Fibroblast of the conjunctiva (primary cell): ENCODE data around the gene SOCS7.
"Not testable (repeated sequence)": the region's sequence is repeated elsewhere in the genome, so short reads cannot be mapped to it uniquely, and the experiment has no call there.

ENCODE experiments used
- DNase-seq: peaks from one replicate; pipeline ENCODE4 v3.0.0-alpha.2; 2010; ENCODE audit warnings: low read depth

The SOCS7 gene

DNA sequence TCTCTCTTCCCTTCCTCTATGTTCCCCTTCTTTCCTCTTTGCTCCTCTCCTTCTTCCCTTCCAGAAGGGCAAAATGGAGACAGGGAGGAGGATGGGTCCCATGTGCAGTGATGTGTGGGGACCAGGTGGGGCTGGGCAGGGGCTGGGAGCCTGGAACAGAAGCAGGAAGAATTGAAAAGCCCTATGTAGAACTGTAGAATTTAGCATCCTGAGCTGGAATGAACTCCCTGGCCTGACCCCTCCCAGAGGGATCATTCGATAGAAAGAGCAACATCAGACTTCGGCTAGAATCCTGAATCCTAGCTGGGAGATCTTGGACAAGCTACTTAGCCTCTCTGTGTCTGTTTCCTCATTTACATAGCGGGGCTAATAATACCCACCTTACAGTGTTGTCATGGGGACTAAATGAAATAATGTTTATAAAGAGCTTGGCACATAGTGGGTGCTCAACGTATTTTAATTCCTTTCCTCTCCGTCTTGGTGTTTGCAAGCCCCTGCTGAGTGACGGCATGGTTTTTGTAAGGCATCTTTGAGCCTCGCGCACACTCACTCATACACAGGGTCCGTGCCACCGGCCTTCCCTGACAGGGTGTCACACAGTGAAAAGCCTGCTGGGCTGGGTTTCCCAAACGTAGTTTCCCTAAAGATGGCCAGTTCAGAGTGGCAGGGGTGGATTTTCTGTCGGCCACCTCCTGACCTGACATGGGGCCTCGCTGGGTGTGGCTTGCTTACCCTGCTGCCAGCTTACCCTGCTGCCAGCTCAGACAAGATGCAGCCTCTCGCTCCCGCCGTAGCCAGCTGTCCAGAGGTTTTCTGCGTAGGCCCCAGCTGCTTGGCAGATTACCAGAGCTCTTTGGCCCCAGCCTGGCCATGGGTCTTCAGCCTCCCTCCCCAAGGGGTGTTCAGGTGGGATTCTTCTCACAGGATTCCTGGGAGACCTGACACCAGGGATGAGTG is 70.5 kb downstream of the SOCS7 start:
- DNase-seq = no peak

DNA sequence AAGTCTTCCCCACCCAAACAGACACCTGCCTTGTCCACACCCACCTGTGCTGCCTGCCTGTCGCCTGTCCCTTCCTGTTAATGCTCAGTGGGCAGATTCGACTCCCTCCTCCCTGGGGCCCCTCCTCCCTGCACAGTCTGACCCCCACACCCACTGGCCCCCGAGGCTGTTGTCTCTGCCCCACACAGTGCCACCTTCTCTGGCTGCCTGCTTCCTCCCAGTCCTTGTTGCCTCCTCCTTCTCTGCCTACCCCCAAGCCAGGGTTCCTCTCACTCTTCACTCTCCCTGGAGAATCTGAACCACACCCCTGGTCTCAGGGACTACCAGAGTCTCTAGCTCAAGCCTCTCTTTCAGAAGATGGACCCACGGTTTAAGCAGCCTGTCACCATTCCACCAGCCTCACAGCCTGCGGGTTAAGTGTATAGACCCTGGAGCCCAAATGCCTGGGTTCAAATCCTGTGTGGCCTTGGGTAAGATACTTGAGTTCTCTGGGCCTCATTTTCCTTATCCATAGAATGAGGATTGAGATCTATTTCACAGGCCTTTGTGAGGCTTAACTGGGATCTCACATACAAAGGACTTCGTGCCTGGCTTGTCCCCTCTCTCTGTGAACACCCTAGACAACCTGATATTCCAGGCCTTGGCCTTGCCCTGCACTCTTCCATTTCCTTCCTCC is 72.8 kb downstream of the SOCS7 start:
- no peak for DNase-seq

DNA sequence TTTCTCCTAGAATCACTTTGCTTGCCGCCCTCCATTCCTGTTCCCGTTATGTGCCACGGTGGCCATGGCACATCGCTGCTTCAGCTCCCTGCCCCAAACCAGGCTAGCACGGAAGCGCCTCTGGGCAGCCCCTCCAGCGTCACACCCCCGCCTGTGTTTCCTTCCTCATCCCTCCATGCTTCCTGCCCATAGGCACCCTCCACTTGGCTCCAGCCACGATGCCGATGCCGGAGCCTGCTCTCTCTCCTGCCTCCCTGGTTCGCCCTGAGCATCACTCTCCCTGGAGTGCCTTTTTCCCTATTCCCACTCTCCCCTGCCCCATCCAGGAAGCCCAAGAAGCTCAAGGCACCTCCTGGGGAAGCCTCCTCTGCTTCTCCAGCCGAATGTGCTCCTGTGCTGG is 73.4 kb downstream of the SOCS7 start:
- DNase-seq = no peak

DNA sequence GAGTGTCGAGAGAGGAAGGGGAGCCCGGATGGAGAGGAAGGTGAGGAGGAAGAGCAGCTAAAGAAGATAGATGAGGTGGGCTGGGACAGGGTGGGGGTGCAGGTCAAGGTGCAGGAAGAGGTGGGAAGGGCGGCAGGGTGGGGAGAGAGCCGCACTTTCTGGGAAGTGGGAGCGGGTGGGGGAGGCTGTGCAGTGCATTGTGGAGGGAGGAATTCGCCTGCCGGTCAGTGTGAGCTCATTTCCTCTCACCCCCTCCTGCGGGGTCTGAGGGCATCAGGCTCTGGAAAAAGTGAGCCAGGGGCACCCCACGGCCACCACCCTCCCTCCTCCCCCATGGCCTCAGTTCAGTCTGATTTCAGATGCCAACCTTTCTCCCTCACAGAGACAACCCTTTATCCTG is 74.1 kb downstream of the SOCS7 start:
- no peak for DNase-seq

DNA sequence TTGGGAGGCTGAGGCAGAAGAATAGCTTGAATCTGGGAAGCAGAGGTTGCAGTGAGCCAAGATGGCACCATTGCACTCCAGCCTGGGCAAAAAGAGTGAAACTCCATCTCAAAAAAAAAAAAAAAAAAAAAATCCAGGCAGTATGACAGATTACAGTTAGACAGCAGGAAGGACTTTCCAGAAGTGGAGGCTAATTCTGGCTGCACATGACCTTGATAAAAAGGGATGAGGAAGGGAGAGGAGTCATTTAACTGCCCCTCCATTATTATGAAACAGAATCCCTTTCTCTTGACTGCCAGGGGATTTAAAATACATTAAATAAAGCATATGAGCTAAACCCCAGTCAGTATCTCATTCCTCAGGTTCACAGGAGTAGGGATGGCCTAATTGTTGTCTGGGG is 74.8 kb downstream of the SOCS7 start:
- no peak for DNase-seq

DNA sequence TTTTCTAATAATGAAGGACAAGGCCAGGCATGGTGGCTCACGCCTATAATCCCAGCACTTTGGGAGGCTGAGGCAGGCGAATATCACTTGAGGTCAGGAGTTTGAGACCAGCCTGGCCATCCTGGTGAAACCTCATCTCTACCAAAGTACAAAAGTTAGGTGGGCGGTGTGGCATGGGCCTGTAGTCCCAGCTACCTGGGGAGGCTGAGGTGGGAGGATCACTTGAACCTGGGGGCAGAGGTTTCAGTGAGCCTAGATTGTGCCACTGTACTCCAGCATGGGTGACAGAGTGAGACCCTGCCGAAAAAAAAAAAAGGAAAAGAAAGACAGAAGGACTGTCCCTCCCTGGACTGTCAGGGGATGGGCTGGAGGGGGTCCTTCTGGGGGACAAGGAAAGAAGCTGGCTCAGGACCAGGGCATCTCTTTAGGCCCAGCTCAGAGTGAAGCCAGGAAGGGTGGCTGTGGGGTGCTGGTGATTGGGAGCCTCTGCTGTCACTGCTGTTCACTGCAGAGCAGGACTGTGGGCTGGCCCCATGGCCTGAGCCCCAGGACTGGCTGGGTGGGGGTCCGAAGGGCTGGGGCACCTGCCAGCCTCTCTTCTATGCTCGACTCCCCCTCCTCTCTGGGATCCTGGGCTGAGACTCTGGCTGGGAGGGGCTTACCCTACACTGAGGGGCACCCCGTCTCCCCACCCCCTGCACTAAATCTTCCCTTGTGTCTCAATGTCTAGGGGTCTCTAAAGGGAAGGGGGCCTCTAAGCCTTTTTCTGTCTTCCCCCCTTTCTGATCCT is 75.7 kb downstream of the SOCS7 start:
- no peak for DNase-seq

DNA sequence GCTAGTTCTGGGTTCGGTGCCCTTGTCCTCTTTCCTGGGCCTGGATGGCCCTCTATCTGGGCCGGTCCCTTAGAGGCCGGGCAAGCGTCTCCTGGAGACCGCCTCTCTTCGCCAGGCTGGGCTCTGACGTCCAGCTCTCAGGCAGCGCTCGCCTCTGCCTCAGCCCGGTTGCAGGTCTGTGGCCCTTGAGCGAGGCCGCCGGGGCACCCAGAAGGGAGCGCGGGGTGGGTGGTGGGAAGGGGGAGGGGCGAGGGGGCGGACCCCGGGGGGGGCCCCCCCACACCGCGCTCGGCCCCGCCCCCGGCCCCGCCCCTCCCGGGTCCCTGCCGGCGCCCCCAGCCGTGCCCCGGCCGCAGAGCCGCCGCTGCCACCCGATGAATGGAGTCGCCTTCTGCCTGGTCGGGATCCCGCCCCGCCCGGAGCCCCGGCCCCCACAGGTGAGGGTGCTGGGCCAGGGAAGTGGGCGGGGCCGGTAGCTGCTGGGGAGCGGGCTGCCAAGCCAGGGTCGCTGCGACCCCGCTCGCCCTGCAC is 76.5 kb downstream of the SOCS7 start, which contains the start of gene ARHGAP23:
ARHGAP23 (plus strand) TSS at position 353 of the 531 bp plus-strand sequence; CDS start at position 375, 22 bp downstream.
- DNase-seq = peak; percentile 43

DNA sequence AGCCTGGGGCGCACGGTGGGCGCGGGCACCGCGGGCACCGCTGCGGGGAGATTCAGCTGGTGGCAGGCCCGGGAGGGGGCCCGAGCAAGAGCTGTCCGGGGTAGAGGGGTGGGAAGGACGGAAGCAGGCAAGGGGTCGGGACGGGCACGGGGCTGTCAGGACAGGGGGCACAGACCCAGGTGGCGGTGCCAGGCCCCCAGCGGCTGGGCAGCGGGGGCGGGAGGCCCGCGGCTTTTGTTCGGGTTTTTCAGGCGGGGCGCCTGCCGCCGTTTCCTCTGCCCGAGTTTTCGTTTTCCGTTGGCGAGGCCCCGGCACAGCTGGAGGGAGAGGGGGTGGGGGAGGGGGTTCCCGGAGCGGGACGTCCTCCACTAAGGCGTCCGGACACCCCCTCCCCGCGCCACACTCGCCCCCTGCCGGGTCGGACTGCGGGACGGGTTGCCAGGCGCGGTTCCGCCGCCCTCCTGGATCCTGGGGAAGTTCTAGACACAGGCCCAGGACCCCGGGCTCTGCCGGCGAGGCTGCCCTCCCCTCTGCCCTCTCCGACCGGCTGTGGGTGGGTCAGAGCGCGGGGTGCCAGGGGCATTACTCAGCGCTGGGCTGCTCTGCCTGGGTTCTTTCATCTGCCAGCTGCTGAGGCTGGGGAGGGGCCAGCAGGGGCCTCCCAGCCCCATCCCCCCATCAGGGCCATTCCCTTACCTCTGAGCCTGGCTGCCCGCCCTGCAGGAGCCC is 77.2 kb downstream of the SOCS7 start:
- DNase-seq = peak; percentile 42

DNA sequence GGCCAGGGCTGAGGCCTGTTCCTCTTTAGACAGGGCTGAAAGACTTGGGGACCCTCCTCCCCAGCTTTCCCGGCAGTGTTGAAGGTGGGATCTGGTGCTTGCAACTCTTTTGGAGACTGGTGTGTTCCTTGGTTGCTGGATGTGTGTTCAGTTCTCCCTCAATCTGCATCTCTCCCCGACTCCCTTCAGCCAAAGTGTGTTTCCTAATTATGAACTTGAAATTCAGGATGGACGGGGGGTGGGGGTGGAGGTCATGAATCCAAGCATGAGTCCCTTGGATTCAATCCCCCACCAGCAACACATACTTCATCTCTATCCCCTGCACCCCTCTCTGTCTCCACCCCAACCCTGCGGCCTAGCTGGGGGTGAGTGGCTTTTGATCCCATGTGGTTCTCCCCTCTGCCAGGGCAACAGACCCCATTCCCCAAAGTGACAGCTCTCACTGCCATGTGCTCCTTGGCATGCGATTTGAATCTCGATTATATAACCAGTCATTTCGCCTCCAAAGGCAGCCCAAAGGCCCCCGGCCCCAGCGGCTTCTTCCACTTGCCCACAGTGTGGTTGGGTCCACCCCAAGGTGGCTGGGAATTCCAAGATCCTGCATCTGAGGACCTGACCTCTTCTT is 77.9 kb downstream of the SOCS7 start:
- DNase-seq = no peak

DNA sequence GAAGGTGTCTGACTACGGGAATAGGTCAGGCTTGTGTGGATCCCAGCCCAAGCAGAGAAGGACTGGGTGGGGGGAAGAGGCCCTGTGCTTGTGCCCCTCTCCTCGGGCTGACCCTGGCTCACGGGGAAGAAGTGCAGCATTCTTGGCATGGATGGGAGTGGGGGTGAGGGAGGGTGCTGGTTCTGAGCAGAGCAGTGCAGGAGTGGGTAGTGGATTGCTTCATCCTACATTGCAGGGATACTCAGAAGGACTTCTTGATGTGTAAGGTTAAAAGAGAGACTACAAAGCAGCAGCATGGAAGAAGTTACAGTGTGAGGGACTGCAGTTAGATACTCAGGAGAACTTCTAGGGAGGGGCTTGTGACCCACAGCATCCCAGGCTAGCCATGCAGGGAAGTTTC is 78.7 kb downstream of the SOCS7 start:
- no peak for DNase-seq

DNA sequence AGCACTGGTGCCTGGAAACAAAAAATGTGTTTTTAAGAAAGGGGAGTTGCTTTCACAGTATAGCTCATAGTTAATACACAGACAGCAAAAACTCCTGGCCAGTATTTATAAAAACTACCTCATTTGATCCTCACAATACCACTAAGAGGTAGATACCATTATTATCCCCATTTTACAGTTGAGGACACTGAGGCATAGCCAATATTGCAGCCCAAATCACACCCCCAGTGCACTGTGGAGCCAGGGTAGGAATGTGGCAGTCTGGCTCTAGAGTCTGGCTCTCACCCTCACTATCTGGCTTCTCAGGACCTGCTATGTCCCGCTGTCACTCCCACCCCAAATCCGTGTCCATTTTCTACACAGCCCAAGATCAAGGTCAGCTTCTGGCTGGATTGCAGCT is 79.2 kb downstream of the SOCS7 start:
- no peak for DNase-seq

DNA sequence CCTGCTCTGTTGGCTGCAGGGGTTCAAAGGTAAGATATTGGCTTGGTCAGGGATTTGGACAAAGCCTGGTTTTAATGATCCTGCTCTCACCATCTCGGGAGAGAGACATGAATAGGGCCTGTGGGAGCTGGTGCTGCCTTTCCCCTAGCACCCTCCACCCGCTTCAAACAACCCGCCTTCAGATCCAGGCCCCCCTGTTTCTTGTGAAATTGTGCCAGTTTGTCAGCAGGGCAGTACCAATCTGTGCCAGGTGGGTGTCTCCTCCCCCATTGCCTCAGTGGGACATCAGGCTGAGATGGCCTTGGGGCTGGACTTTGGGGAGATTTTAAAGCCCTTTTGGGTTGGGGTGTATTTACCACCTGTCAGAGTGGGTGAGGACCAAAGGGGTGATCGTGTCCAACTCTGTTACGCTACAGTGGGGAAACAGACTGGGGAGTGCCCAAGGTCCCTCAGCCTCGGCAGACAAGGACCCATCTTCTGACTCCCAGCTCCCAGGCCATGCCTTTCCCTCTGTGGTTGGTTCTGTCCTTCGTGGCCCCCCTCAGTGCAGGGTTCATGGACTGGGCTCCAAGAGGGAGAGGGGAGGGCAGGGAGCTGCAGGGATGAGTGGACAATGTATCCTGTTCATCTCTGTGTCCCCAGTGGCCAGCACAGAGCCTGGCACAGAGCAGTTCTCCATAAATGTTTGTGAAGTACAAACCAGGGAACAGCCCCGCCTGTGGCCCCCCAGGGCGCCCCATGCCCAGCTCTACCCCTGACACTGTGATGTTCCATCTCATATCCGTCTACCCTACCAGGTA is 79.9 kb downstream of the SOCS7 start:
- DNase-seq = no peak

DNA sequence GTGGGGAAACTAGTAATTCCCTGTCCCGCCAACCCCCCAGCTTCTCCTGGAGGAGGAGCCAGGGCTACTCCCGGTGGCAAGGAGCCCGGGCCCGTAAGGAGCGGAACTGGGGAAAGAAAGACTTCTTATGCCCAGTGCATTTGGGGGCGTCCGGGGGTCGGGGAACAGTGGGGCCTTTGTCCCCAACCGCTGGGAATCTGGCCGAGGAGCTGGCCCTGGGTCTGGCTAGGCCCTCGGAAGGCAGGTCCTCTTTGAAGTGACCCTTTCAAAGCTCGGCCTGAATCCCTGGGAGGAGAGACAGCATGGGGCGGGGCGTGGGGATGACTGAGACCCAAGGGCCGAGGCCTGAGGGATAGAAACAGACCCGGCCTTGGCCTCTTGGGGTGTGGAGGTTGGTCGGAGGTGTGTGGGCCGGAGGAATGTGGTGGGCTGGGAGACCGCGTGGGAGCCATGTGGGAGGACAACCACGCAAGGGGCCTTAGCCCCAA is 82.6 kb downstream of the SOCS7 start:
- DNase-seq = no peak

DNA sequence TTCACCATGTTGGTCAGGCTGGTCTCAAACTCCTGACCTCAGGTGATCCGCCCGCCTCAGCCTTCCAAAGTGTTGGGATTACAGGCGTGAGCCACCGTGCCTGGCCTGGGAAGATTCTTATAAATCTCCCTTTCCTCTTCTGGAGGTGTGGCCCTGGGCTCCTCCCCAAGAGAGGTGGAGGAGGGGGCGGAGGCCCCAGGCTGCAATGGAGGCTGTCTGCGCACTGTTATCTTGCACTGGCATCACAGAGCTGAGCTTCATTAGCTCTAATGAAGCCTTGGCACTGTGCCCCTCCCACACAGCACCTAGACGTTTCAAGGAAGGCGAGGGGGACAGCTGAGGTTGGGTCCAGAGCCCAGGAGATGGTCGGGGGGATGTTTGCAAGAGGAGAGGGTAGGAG is 84.2 kb downstream of the SOCS7 start:
- no peak for DNase-seq

DNA sequence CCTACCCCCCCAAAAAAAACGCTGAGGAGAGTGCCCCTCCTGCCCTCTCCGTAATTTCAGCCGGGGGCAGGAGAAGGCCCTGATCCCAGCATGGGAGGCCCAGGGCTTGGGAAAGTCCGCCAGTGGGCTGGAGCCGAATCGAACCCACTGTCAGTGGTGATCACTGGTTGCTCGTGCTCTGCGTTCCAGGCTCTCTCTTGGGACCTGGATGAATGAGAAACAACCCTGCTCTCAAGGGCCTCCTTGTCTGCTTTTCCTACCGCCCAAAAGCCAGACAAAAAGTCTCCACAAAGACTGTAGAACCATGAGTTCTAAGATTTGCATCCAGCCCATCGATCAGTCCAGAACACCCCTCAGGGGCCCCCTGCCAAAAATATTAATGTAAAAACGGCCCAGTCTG is 84.7 kb downstream of the SOCS7 start:
- DNase-seq = no peak

DNA sequence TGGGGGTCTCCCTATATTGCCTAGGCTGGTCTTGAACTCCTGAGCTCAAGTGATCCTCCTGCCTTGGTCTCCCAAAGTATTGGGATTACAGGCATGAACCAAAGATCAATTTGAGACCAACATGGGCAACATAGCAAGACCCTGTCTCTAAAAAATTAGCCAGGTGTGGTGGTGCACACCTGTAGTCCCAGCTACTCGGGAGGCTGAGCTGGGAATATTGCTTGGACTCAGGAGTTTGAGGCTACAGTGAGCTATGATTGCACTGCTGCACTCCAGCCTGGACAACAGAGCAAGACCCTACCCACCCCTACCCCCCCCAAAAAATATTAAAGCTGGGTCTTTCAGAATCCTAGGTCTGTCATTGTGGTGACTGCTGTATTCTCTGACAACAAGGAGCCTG is 85.7 kb downstream of the SOCS7 start:
- DNase-seq = not testable (repeated sequence)

DNA sequence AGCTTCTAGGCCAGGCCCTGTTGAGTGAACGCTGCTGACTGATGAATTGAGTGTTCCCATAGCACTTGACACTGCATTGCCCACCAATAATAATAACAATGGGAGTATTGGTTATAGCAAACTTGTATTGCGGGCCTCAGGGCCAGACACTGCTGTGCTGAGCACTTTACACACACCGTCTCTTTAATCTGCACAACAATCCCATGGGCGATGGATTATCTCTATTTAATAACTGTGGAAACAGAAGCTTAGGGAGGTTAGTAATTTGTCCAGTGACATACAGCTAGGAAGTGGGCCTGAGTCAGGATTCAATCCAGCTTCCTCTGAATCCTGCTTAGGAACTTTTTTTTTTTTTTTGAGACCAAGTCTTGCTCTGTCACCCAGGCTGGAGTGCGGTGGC is 87.8 kb downstream of the SOCS7 start:
- no peak for DNase-seq

DNA sequence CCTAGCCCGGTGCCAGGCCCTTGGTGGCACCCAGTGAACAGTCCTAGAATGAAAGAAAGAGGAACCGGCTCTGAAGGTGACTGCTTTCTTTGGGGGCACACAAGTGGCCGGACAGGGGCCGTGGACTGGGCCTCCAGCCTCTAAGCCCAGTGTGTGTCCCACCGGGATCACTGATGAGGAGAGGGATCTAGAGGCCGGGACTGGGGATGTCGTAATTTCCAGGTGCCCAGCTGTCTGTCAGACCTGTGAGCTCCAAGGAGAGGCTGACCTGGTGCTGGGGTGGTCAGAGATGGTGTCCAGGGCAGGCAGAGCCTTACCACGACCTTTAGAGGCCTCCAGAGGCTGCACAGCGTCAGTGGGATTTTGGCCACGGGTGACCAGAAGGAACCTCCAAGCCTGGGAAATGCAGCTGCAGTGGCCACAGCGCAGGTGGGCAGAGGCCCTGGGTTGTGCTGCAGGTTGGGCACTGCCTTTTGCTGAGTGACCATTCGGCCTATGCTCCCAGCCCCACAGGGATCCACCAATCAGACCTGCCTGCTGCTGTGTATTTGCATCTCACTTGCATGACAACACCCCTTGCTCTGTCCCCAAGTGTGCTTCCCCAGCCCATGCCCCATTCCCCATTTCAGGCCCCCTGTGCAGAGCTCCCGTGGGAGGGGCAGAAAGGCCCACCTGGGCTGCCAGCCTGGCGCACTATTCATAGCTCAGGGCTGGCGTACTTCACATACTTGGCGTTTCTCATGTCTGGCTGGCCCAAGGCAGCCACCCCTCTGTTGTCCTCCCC is 89.2 kb downstream of the SOCS7 start:
- DNase-seq = no peak

DNA sequence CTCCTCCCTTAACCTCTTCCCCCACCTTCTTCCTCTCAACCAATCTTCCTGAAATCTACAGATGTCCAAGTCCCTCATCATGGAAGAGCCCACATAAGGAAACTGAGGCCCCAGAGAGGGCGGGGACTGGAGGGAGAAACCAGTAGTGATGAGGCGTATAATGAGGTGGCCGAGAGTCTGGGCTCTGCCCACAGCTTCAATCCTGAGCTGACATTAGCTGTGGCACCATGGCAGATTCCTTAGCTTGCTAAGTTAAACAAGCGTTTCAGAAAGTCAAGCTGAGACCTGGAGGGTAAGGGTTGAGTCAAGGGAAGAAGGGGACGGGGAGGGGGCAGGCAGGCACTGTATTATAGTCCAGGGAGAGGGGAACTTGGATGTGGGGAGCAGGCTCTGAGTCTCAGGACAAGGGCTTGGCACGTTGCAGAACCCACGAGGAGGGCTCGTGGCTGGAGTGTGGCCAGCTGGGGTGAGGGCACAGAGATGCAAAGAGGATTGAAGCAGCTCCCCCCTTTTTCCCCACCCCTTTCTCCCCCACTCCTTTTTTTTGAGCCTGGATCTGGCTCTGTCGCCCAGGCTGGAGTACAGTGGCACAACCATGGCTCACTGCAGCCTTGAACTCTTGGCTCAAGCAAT is 89.9 kb downstream of the SOCS7 start:
- DNase-seq = no peak
